K562 (cell line): ENCODE results near the gene CHST12. TPM values are rescaled to one million over a fixed set of nuclear protein-coding genes. Genes with fewer than 3 reads are reported as not detected.

Source experiments
- ATF1 ChIP-seq, 2 experiments: fragments of 450-650 bp in 1 of 2; IDR thresholded peaks; 2 replicates each; pipeline ENCODE4 v1.6.1; 2016; ENCODE audit warnings: missing compliant biosample characterization in 1 of 2, missing genetic modification characterization in 1 of 2
- BMI1 ChIP-seq: fragments of 150-350 bp; IDR thresholded peaks from 2 replicates; pipeline ENCODE4 v1.6.1; 2014; ENCODE audit warnings: low read length
- CBFB ChIP-seq: sonication (generic); formaldehyde crosslinking; IDR thresholded peaks from 2 replicates; pipeline ENCODE4 v1.4.0; 2020; ENCODE audit warnings: mild to moderate bottlenecking, missing genetic modification reagents
- CBX1 ChIP-seq: sonication (generic); IDR thresholded peaks from 2 replicates; pipeline ENCODE4 v1.6.1; 2016; ENCODE audit warnings: antibody characterized with exemption, low read depth, mild to moderate bottlenecking
- CC2D1A ChIP-seq: fragments of 450-650 bp; IDR thresholded peaks from 2 replicates; pipeline ENCODE4 v1.6.1; 2017; ENCODE audit warnings: mild to moderate bottlenecking
- ETV5 ChIP-seq: sonication (generic); formaldehyde crosslinking; IDR thresholded peaks from 2 replicates; pipeline ENCODE4 v1.4.0; 2020; ENCODE audit warnings: low read depth, mild to moderate bottlenecking, missing genetic modification reagents
- KLF13 ChIP-seq: fragments of 450-650 bp; IDR thresholded peaks from 2 replicates; pipeline ENCODE4 v1.6.1; 2016; ENCODE audit warnings: missing genetic modification characterization, low read depth, mild to moderate bottlenecking, missing compliant biosample characterization, moderate library complexity, borderline replicate concordance
- MCM7 ChIP-seq, 2 experiments: fragments of 450-650 bp; IDR thresholded peaks; 2 replicates each; pipeline ENCODE4 v1.6.1; 2016 to 2018
- RB1 ChIP-seq: fragments of 450-650 bp; IDR thresholded peaks from 2 replicates; pipeline ENCODE4 v1.6.1; 2017; ENCODE audit warnings: low read depth, mild to moderate bottlenecking
- SREBF1 ChIP-seq: fragments of 150-350 bp; IDR thresholded peaks from 2 replicates; pipeline ENCODE4 v1.6.1; 2014; ENCODE audit warnings: antibody characterized with exemption, low read depth, low read length, borderline replicate concordance
- TAF1 ChIP-seq: IDR thresholded peaks from 2 replicates; pipeline ENCODE4 v1.6.1; 2011; ENCODE audit warnings: mild to moderate bottlenecking, low read length, moderate library complexity; ENCODE audit not compliant: insufficient read depth, control insufficient read depth, severe bottlenecking; ENCODE audit errors: extremely low read depth
- TOE1 ChIP-seq, 2 experiments: fragments of 450-650 bp in 1 of 2; sonication (generic) in 1 of 2; formaldehyde crosslinking in 1 of 2; IDR thresholded peaks; 2 replicates each; pipeline versions ENCODE4 v1.7.1 to v1.8.0; 2016 to 2022; ENCODE audit warnings: borderline replicate concordance in 2 of 2, mild to moderate bottlenecking in 2 of 2, antibody characterized with exemption in 1 of 2, inconsistent platforms in 1 of 2, low read depth in 1 of 2, missing genetic modification reagents in 1 of 2, moderate library complexity in 1 of 2
- USF1 ChIP-seq: sonication (generic); formaldehyde crosslinking; IDR thresholded peaks from 2 replicates; pipeline ENCODE4 v1.9.0; 2022; ENCODE audit warnings: mild to moderate bottlenecking, missing genetic modification reagents
- XRCC5 ChIP-seq: fragments of 200-400 bp; formaldehyde crosslinking; IDR thresholded peaks from 2 replicates; pipeline ENCODE4 v1.6.1; 2017; ENCODE audit warnings: low read depth, mild to moderate bottlenecking, low read length
- polyA plus RNA-seq, 8 experiments: library from polyadenylated mRNA; depleted of rRNA in 4 of 8; stranded (reverse) in 5 of 8; unstranded in 3 of 8; fragments of >200 nt; fragmentation: Nextera tagmentation in 2 of 8; fragmentation: Illumina TruSeq in 1 of 8; extraction: Ambion mirVana in 2 of 8; extraction: Trizol in 1 of 8; gene quantifications; 2 replicates each; pipeline versions ENCODE4 v1.2.1 to v1.2.3, GENCODE V29; 2011 to 2014; ENCODE audit warnings: inconsistent platforms in 1 of 8, missing spikeins in 1 of 8
- total RNA-seq, 7 experiments: library from RNA; depleted of rRNA in 6 of 7; stranded (reverse); fragments of >200 nt in 6 of 7; fragmentation: Illumina TruSeq in 2 of 7; extraction: Trizol in 2 of 7; gene quantifications; 2 replicates each; pipeline versions ENCODE4 v1.2.1 to v1.2.3, GENCODE V29; 2011 to 2021; ENCODE audit warnings: low replicate concordance in 1 of 7

Gene CHST12
- total and polyA plus RNA-seq, 9 of the 15 experiments (the other 6 are each of a cell fraction or from before 2014, with no cell fraction given), result 0.18 to 19.8 (median 3.6) TPM

GRCh38 chr7:2403014-2403717, at the start of gene CHST12 (continued):
- TF ChIP-seq BMI1, result no peak
- TF ChIP-seq KLF13 (tag), result no peak
- TF ChIP-seq TAF1, result peak; percentile 45
- no peak for TF ChIP-seq ATF1 (CRISPR knock-in tag; IDR thresholded peaks at IDR 0.05)
- TF ChIP-seq ATF1 (tag; IDR thresholded peaks at IDR 0.05), result peak; percentile 54; the same call in 1 of the 2 replicates
- no peak for TF ChIP-seq ETV5 (CRISPR knock-in tag)
- no peak for TF ChIP-seq MCM7 (IDR thresholded peaks at IDR 0.05)
- TF ChIP-seq TOE1 (IDR thresholded peaks at IDR 0.05; ENCODE audit: borderline replicate concordance), result no peak
- 0 out of 2 replicates have a peak, but pooled peaks have one; percentile 27 for TF ChIP-seq TOE1 (CRISPR knock-in tag; IDR thresholded peaks at IDR 0.05; ENCODE audit: borderline replicate concordance, low read depth)
- peak; percentile 32; the same call in 1 of the 2 replicates for TF ChIP-seq RB1
- TF ChIP-seq CC2D1A, result peak; percentile 56; the same call in 1 of the 2 replicates
- TF ChIP-seq CBX1, result peak; percentile 99
- no peak for TF ChIP-seq SREBF1
- peak; percentile 38; the same call in 1 of the 2 replicates for TF ChIP-seq XRCC5
- TF ChIP-seq CBFB, result peak; percentile 59; the same call in 1 of the 2 replicates
- peak; percentile 54; the same call in 1 of the 2 replicates for TF ChIP-seq USF1 (CRISPR knock-in tag)
